Stimulated activated CD4-positive, alpha-beta T cell treated with anti-CD3 and anti-CD28 coated beads, Interleukin-2, amount 100 ng/mL, for 24 hours (primary cell): ENCODE results near the gene AP1S2.
"Not testable (repeated sequence)": the region's sequence is repeated elsewhere in the genome, so short reads cannot be mapped to it uniquely, and the experiment has no call there.

Experiments used
- DNase-seq, 2 donors: peaks; one replicate each; pipeline ENCODE4 v3.0.0-alpha.2; 2020

AP1S2 gene

GRCh38 chrX:15854080-15854655 lies 445 bp downstream of the AP1S2 start:
- DNase-seq = peak; percentile 40 to 45

- no peak for DNase-seq
These were observed 980 bp downstream of the AP1S2 start for GRCh38 chrX:15853586-15854079.

- DNase-seq = no peak
These were observed 5.1 kb downstream of the AP1S2 start for GRCh38 chrX:15849555-15849954.

- no peak for DNase-seq
These were observed 6.0 kb downstream of the AP1S2 start for GRCh38 chrX:15848576-15848975.

- DNase-seq = no peak
These were observed 10.7 kb downstream of the AP1S2 start for GRCh38 chrX:15843960-15844359.

GRCh38 chrX:15841853-15842516 lies 12.6 kb downstream of the AP1S2 start:
- DNase-seq = no peak

- no peak for DNase-seq
These were observed 16.6 kb downstream of the AP1S2 start for GRCh38 chrX:15838017-15838416.

GRCh38 chrX:15834827-15835595 lies 19.6 kb downstream of the AP1S2 start:
- DNase-seq = no peak

- no peak for DNase-seq
These were observed 20.6 kb downstream of the AP1S2 start for GRCh38 chrX:15834053-15834452.

- not testable (repeated sequence) for DNase-seq
These were observed 23.3 kb downstream of the AP1S2 start for GRCh38 chrX:15831347-15831746.

GRCh38 chrX:15829217-15829616 lies 25.4 kb downstream of the AP1S2 start:
- no peak for DNase-seq

- DNase-seq = no peak
These were observed 28.7 kb downstream of the AP1S2 start for GRCh38 chrX:15825936-15826335.

GRCh38 chrX:15822922-15823321 lies 31.7 kb downstream of the AP1S2 start:
- DNase-seq = no peak

- peak in 1 of 2 donors; percentile 17 for DNase-seq
These were observed 34.2 kb downstream of the AP1S2 start for GRCh38 chrX:15820106-15821073.

GRCh38 chrX:15816886-15817285 lies 37.7 kb downstream of the AP1S2 start:
- DNase-seq = peak; percentile 18 to 23

- DNase-seq = no peak
These were observed 38.2 kb downstream of the AP1S2 start for GRCh38 chrX:15816438-15816809.

GRCh38 chrX:15815779-15816437 lies 38.7 kb downstream of the AP1S2 start:
- peak in 1 of 2 donors; percentile 11 for DNase-seq

- no peak for DNase-seq
These were observed 39.7 kb downstream of the AP1S2 start for GRCh38 chrX:15814771-15815365.

- DNase-seq = no peak
These were observed 41.2 kb downstream of the AP1S2 start for GRCh38 chrX:15813416-15813815.

- no peak for DNase-seq
These were observed 42.2 kb downstream of the AP1S2 start for GRCh38 chrX:15812192-15812938.

- DNase-seq = no peak
These were observed 46.4 kb downstream of the AP1S2 start for GRCh38 chrX:15808254-15808653.
